AG08396 (cell line): ENCODE measurements around the gene IGFALS.

Experiments
- DNase-seq: peaks from one replicate; pipeline ENCODE4 v3.0.0; 2012; ENCODE audit warnings: low spot score, mixed read lengths

Gene IGFALS

GRCh38 chr16:1793578-1794220, at the start of gene IGFALS:
Gene IGFALS (minus strand): TSS chr16:1793705. CDS start chr16:1793652, 53 bp downstream.
- DNase-seq: no peak

GRCh38 chr16:1839554-1839953, 46.0 kb upstream of the IGFALS start:
- no peak for DNase-seq

- DNase-seq: no peak
Measured at GRCh38 chr16:1834096-1834495, 40.6 kb upstream of the IGFALS start.

- no peak for DNase-seq
Measured at GRCh38 chr16:1832838-1833454, 39.4 kb upstream of the IGFALS start.

- DNase-seq: no peak
Measured at GRCh38 chr16:1831186-1832075, 37.9 kb upstream of the IGFALS start.

- no peak for DNase-seq
Measured at GRCh38 chr16:1830213-1830612, 36.7 kb upstream of the IGFALS start.

- DNase-seq: no peak
Measured at GRCh38 chr16:1828645-1829410, 35.3 kb upstream of the IGFALS start.

- DNase-seq: peak; percentile 100
Measured at GRCh38 chr16:1826691-1827573, 33.4 kb upstream of the IGFALS start, which contains the start of the genes FAHD1 and HAGH. Gene FAHD1 (plus strand): TSS chr16:1827206. CDS start chr16:1827239, 33 bp downstream. Gene HAGH (minus strand): TSS chr16:1826825. CDS start chr16:1826787, 38 bp downstream.

- DNase-seq: peak; percentile 59
Measured at GRCh38 chr16:1825864-1826690, 32.6 kb upstream of the IGFALS start.

- no peak for DNase-seq
Measured at GRCh38 chr16:1825381-1825863, 31.9 kb upstream of the IGFALS start.

- peak; percentile 57 for DNase-seq
Measured at GRCh38 chr16:1823821-1824220, 30.3 kb upstream of the IGFALS start.

GRCh38 chr16:1822801-1823200, 29.3 kb upstream of the IGFALS start:
- no peak for DNase-seq

GRCh38 chr16:1821861-1822611, 28.5 kb upstream of the IGFALS start:
- no peak for DNase-seq

GRCh38 chr16:1820946-1821290, 27.4 kb upstream of the IGFALS start:
- no peak for DNase-seq

- DNase-seq: no peak
Measured at GRCh38 chr16:1820096-1820945, 26.8 kb upstream of the IGFALS start.

- DNase-seq: no peak
Measured at GRCh38 chr16:1819611-1820010, 26.1 kb upstream of the IGFALS start.

GRCh38 chr16:1818873-1819525, 25.5 kb upstream of the IGFALS start:
- DNase-seq: no peak
